NCI-H146 (cell line): ENCODE data around the gene ALPI.

Experiments used
- DNase-seq: peaks from one replicate; lab custom pipeline; 2025; lab: John Stamatoyannopoulos, UW

The ALPI gene

DNA sequence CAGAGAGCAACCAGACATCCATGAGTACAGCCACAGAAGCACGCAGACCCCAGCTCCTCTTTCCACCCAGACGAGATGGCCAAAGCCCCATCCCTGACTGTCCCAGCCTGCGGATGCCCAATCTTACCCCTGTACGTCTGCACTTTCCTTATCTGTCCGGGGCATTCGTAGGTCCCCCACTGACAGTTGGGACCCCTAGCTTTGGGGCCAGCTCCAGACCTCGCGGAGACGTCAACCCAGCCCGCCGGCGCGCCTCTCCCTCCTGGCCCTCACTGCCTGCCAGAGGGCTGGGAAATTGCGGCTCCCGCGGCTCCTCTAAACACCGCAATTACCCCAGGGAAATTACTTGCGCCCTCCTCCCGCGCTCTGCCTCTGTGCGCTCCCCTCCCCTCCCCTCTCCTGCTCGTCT is 29.4 kb downstream of the ALPI start:
- peak; percentile 25 for DNase-seq

DNA sequence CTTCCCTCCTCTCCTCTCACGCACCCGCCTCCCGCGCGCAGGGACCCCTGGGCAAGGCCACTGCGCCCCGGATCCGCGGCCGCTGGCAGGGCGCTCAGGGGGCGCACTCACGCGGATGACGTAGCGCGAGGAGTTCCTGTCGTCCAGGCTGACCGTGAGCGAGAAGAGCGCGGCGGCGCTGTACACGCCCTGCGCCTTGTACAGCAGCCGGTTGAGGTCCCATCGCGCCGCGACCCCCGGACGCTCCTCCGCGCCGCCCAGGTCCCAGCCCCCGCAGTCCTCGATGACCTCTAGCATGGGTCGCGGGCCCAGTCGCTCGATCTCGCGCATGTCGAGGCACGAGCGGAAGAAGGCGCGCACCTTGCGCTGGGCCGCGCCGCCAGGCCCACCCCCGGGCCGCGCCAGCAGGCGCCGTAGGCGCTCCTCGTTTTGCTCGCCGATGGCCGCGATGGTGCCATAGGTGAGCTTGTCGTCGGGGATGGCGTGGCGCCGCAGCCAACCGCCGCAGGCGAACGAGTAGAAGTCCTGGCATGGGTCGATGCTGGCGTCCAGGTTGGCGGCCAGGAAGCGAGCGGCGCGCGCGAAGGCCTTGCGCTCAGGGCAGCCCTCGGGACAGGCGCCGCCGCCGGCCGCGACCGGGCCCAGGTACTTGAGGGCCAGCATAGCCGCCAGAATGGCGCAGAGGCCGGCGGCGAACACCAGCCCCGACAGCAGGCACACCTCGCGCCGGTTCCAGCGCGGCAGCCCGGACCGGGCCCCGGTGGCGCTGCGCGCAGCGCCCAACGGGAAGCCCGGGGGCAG is 30.0 kb downstream of the ALPI start:
- no peak for DNase-seq

DNA sequence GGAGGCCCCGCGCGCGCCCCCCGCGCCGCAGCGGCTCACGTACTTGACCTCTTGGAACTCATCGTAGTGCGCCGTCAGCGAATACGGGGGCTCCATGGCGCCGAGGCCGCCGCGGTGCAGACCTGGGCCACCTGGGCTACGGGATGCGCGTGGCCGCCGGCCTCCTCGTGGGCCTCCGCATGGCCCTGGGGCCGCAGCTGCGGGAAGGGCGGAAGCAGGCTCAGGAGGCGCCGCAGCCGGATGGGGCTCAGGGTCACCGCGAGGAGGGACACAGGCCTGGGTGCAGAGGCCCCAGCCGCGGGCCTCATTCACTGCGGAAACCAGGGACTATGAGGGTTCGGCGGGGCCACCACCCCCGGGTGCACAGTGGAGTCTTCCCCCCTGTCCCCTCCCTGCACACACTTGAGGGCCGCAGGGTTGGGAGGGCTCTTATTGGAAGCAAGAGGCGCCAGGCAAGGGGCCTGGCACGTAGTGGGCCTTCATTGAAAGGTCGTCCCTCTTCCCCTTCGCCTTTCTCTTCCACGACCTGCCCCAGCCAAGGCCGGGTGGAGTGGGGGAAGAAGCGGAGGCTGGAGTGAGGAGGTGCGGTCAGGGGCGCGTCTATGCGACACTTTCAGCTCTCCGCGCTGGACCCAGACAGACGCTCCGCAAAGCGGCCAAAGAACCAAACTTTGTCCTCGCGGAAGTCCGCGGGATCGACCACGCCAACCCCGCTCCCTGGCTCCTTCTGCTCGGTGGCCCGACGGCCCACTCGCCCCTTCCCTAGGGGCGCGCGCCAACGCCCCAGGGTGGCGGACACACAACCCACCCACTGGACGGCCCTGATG is 30.8 kb downstream of the ALPI start:
- no peak for DNase-seq

DNA sequence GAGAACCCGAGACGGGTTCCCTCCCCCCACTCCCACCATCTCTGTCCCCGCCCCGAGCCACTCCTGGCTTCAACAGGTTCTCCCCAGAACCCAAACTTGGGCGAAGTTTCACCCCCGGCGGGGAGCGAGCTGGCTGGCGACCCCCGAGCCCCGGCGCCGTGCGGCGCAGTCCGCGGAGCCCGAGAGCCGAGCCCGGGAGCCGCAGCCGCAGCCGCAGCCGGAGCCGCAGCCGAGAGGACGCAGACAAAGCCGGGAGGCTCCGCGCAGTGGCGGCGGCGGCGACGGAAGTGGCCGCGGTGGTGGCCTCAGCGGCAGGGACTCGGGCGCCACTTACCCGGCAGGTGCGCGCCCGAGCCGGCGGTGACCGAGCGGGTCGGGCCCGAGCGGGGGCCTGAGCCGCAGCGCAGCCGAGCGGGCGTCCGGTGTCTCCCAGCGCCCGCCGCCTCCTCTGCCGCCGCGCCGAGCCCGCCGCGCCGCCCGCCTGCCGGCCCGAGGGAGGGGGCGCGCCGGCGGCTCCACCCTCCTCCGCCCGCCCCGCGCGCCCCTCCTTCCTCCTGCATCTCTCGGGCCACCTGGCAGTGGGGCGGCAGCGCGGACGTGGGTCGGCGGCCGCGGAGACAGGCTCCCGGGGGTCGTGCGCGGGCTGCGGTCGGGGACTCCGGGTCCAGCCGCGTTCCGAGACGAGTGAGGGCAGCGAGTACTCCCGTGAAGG is 31.6 kb downstream of the ALPI start, which contains the start of gene ECEL1:
ECEL1 (minus strand) TSS at position 450 of the 712 bp plus-strand sequence. CDS start 1,181 bp downstream, outside the sequence.
- DNase-seq, result peak; percentile 19

DNA sequence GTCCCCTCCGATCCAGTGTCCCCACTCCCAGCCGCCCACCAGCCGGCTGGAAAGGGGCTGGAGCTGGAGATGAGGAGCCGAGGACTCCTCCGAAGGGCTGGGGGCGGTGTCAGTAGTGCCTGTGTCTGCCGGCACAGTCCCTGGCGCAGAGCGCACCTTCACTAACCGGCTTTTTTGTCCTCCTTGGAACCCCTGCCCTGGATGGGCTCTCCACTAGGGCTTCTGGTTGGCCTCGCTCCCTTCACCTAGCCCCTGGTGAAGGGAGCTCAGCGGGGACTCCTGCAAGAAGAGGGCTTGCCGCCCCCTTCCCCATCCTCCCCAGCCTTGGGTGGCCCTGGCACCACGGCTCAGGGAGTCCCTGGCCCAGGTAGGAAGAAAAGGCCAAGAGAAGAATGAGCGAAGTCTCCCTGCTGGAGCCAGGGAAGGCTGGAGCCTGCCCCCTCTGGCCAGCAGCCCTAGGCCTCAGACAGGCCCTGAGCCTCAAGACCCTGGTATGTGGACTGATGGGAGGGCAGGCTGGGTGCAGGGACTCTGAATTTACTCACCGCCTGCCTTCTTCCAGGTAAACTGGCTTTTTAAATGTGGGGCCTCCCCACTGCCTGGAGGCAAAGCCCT is 32.3 kb downstream of the ALPI start:
- DNase-seq, result no peak

DNA sequence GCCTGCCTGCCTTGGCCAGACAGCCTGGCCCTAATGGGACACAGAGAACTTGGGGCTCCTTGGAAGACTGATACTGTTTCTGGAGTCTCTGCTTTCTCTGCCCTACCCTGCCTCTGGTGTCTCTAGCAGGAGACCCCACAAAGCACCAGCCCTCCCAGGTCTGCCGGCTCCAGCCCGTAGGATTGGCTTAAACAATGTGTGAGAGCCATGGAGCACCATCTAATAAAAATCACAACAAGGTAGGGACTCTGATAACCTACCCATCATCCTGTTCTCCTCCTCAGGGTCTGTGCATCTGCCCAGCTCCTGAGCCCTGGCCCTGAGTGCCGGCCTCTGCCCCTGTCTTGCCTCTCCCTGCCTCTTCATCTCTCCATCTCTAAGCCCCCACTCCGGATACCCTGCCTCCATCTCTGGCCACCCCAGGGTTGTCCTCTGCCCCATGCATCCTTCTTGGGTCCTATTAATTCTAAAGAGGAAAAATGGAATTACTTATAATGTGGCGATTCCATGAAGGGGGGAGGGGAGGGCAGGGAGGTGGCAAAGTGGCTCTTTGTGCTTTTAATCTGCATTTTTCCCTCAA is 32.9 kb downstream of the ALPI start:
- DNase-seq, result no peak

DNA sequence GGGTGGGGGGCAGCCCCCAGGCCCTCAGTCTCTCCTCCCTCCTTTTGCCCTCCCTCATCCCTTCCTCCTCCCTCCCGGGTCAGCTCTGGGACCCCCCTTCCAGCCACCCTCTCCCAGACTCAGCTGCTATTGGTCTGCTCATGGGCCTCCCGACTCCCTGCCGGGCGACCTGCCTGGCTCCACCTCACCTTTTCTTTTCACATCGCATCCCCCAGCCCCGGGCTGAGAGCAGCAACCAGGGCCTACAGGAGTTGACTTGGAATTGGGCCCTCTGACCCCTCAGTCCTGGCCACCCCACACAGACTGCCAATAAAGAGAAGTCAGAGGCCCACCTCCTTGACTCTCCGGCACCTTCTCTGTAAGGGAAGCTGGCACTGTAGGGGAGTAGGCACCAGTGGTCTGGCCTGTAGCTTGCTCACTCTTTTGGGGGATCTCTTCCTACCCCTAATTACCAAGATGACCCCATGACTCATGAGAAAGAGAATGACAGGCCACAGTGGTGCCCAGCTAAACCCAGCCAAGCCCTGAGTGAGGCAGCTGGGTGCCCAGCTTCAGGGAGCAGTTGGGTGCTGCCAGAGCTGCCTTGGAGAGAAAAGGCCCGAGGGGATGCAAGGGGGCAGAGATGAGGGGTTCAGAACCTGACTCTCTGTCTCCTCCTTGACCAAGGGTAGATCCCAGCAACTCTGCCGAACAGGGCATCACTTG is 33.7 kb downstream of the ALPI start:
- DNase-seq, result no peak

DNA sequence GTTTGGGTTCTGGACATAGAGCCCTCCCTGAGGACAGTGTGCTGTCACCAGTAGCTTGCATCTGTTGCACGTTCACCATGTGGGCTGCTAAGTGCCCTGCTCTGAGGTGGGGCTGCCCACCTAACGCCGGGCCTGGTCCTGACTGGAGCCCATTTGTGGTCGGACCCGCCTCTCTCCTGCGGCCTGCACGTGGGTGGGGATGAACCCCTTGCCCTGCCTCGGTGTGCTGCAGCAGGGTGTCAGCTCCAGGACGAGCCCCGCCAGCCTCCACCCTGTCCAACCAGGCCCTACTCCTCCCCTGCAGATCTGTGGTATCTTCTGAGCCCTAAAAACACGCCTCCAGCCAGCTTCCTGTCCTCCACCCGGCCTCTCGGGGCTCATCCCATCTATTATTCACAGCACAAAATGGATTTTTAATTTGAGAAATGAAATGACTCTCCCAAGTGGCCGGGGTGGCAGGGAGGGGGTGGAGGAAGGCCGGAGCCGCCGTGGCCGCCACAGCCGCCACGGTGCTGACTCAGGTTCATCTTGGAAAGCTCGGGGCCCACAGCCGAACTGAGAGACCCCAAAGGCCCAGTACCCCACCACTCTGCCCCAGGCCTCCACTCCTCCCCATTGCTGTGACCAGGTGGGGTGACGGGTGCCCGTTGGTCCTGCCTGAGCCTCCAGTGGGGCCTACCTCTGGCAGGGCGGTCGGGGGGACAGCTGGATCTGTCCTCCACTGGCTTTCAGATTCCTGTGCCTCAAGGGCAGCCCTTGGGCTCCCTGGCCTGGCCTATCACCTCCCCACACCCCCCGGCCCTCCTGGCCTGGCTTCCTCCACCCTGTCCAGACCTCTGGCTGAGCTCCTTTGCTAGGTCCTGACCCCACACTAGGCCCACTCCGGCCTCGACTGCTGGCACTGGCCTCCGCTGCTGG is 34.5 kb downstream of the ALPI start:
- no peak for DNase-seq

DNA sequence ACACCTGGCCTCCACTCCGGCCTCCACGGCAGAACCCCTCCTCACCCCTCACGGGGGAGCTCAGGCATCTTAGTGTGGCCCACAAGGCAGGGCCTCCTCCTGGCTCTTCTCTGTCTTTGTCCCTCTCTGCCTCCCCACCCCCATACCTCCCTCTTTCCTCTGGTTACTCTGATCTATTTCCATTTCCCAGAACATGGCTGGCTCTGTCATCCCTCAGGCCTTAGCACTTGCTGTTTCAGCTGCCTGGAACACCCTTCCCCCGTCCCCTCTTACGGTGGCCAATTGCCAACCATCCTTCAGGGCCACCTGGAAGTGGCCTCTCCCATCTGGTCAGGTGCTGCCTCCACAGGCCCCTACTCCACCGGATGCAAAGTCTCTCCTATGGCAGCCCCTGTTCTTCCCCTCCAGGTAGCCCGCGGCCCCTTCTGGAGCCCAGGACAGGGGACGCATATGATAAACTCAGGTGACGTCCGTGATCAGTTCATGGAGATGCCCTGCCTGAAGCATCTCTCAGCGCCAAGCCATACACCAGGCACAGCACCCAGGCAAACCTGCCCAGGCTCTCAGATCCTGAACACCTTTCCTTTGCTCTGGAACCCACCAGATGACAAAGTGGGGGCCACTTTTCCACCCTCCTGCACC is 35.3 kb downstream of the ALPI start:
- DNase-seq, result no peak

DNA sequence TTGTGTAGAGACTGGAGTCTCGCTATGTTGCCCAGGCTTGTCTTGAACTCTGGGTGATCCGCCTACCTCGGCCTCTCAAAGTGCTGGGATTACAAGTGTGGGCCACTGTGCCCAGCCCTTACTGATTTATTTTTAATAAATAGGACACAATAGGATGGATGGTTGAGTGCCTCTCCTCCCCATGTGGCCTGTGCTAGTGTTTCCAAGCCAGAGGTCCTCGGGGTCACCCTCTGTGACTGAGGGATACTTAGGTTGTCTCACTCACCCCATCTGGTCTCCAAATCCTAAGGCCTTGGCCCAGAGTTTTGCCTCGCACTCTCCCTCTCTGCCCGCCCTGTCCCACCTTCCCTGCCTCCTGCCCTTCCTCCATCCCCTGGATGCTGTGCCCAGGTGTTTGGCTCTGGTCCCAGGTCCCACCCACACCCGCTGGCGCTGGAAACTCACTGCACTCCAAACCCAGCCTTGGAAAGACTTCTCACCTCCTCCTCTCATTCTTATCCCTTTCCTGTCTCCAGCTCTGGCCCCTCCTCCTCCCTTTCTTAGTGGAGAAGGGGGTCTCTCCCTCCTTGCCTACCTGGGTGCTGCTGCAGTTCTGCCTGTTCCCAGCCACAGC is 36.4 kb downstream of the ALPI start:
- DNase-seq, result no peak

DNA sequence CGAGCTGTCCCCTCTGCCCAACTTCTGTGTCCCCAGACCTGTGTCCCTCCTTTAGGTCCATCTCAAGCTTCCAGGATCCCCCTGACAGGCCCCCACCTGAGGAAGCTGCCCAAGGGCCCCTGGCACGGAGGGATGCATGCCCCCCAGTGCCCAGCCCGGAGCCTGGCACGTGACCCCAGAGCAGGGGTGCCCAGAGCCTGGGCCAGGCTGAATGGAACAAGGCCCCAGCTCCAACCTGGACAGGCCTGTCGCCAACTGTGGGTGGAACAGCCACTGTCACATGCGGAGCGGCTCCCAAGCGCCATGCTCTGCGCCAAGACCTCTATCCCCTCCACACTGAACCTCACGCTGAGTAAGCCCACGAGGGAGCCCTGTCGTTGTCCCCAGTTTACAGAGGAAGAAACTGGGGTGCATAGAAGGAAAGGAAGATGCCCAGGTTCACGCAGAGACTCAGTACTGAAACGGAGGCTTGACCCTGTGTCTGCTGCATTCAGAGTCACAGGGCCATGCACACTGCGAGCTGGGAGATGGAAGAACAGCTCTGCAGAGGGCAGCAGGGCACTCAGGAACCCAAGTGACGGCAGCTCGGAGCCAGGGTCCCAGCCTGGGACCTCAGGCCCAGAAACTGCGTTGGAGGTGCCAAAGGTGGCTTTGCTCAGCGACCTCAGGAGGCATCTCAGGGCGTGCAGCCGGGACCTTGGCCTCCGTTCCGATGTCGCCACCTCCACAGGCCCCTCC is 37.2 kb downstream of the ALPI start:
- no peak for DNase-seq

DNA sequence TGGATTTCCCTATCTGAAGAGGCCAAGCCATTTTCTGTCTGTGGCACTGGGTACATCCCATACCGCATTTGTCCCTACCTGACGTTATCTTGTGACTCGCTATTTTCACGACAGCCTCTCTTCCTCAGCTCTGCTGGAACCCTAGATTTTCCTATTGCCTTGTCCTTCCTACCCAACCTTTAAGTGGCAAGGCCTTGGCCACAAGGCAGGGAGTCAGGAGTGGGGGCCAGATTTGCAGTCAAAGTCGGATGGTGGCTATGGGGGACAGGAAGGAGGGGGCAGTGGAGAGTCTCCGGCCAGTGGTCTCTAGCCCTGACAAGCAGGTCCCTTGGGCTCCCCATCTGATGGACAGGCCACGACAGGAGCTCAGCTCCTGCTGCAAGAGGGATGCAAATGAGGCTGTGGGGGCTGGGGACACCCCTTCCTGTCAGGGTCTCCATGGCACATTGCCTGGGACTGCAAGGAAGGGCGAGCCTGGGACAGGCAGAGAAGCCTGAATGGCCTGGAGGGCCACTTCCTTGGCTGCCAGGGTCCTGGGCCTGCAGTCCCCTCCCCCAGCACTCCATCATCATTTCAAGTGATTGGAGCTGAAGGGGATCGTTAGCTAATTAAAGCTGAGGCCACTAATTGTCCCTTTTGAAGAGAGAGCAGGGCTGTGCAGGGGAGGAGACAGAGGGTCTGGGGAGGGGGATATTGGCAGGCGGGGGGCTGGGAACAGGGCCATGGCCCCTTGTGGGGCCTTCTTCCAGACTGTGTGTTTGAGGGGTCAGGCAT is 37.9 kb downstream of the ALPI start:
- no peak for DNase-seq

DNA sequence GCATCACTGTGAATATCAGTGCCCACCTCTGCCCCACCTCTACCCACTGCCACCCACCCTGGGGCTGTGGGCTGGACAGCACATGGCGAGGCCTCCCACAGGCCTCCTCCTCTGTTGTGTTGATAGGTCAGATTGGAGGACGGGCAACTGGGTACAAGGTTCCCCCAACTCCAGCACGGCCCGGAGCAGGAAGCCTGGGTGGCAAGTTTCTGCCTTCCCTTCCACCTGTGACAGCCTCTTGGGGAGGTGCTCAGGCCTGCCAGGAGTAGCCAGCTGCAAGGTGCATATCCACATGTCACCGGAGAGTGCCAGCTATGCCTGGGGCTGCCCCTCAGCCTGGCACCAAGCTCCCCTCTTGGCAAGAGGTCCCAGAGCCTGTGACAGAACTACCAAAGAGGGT is 38.6 kb downstream of the ALPI start:
- no peak for DNase-seq

DNA sequence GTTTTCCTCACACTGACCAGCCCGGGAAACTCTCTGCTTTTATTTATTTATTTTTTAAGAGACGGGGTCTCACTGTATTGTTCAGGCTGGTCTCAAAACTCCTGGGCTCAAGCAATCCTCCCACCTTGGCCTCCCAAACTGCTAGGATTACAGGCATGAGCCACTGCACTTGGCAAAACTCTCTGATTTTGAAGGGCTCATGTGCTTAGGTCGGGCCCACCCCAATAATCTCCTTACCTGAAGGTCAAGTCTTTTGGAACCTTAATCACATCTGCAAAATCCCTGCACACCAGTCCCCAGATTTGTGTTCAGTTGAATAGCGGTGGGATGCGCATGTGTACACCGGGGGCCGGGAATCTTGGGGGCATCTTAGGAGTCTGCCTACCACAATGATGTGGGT is 39.3 kb downstream of the ALPI start:
- no peak for DNase-seq

DNA sequence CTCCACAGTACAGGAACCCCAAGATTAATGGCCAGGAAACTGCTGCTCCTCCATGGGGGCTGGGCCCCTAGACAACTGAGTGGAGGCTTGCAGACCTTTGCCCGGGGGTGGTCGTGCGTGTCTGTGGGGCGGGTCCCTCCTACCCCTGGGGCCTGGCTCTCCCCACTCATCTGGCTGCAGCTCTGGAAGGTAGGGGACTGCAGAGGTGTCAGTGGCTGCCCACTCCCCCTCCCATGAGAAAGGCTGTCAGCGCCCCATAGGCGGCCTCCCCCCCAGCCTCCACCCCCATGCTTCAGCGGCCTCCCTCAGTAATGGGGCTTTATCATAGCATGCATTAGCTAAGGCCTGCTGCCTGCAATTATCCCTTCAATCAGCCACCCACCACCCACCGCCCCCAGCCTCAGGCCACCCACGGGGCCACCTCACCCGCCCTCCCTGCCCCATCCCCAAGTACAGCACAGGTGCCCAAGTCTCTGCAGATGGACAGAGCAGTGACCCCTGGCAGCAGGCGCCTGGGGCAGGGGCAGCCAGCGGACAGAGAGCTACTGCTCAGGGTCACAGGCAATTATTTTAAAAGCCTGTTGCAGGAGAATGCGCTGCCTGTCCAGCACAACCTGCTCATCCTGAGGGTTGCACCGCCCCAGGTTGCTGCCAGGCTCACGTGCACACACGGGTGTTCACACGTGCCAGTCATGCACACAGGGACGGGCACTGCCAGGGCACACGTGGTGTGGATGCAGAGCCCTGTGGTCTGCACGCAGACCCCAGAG is 40.7 kb downstream of the ALPI start:
- no peak for DNase-seq

DNA sequence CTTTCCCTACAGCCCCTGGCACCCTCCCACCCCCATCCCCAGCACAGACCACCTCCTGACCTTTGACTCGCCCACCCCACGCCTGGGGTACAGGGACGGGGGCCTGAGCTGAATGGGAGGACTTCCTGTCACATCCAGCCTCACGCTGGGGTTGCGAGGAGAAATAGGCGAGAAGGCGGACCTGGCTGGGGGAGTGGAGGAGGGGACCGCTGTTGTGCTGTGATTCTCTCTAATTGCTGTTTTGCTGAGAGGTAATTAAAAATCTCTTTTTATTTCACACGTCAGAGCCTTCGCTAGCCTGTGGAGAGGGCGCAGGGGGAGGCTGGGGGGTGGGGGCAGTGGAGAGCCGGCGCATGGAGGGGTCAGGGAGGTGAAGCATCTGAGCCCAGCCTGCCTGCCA is 41.4 kb downstream of the ALPI start:
- DNase-seq, result peak; percentile 9

DNA sequence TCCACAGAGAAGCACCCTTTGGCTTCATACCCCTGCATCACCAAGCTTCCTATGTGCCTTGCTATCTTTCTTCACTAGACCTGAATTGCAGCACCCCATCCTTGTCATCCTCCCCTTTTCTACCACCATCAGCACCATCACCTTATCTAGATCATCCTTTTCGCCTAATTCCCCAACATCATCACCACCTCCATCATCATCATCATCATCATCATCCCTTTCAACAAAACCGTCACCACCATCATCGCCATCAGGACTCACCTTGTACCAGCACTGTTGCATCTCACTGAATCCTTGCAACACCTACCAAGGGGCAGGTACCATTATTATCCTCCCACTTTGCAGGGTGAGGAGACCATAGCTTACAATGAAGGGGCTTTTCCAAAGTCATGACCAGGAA is 42.5 kb downstream of the ALPI start:
- DNase-seq, result no peak
